ENCODE results near the gene SNX8.
A peak's percentile ranks its signal among the peaks of the same experiment; 100 is the strongest.

Gene SNX8

GRCh38 chr7:2357165-2357564, 42.9 kb upstream of the SNX8 start:
- no peak for TF ChIP-seq CTCF (conservative IDR thresholded peaks at IDR 0.05)
- peak overlapping the region; percentile 100; the same call in 1 of the 2 replicates for H3K27ac ChIP-seq

GRCh38 chr7:2355705-2356008, 41.4 kb upstream of the SNX8 start:
- TF ChIP-seq CTCF (conservative IDR thresholded peaks at IDR 0.05): no peak
- H3K27ac ChIP-seq: peak overlapping the region; percentile 100

- peak overlapping the region; percentile 100 for H3K27ac ChIP-seq
- TF ChIP-seq CTCF (conservative IDR thresholded peaks at IDR 0.05): no peak
These were observed 40.9 kb upstream of the SNX8 start for GRCh38 chr7:2354939-2355704.

GRCh38 chr7:2354186-2354938, 40.1 kb upstream of the SNX8 start, which contains the start of gene EIF3B:
Gene EIF3B, plus strand, starts transcription at chr7:2354827. Its CDS starts 95 bp downstream, at chr7:2354922.
- H3K27ac ChIP-seq: peak within 1 kb of the TSS; percentile 100

GRCh38 chr7:2353936-2354185, 39.6 kb upstream of the SNX8 start:
- H3K27ac ChIP-seq: peak overlapping the region; percentile 100
- TF ChIP-seq CTCF (conservative IDR thresholded peaks at IDR 0.05): no peak

More at GRCh38 chr7:2354186-2354938, 40.1 kb upstream of the SNX8 start, which contains the start of gene EIF3B:
- no peak for TF ChIP-seq CTCF (conservative IDR thresholded peaks at IDR 0.05)

GRCh38 chr7:2353113-2353935, 39.1 kb upstream of the SNX8 start:
- H3K27ac ChIP-seq: peak overlapping the region; percentile 100

More at GRCh38 chr7:2353113-2353935, 39.1 kb upstream of the SNX8 start:
- no peak for TF ChIP-seq CTCF (conservative IDR thresholded peaks at IDR 0.05)
